ENCODE results near the gene FAM204A. TPM values are rescaled to one million over a fixed set of nuclear protein-coding genes. Genes with fewer than 3 reads are reported as not detected.

Gene FAM204A
- polyA plus RNA-seq, 3 donors: 24.6 to 191 (median 139) TPM

- H3K4me3 ChIP-seq (replicated peaks in 1 of 3; ENCODE audit: low read depth in 2 of 3, low read length in 3 of 3): no peak overlapping the region
- peaks cover 82 to 95% of the 10 kb centered on the region in 2 donors for H3K36me3 ChIP-seq (replicated peaks in 1 of 2; ENCODE audit: control insufficient read depth in 1 of 2, insufficient read depth in 2 of 2, low read length in 2 of 2)
- Mint-ChIP-seq H3K36me3 (peaks cover 77 to 82% of the 10 kb centered on the region in 2 donors), H3K27ac (no peak overlapping the region), H3K27me3 (ENCODE audit: low read depth in 3 of 3) (peaks cover 0 to 2% (median 0%) of the 10 kb centered on the region in 3 donors), H3K4me1 (peaks cover 3% of the 10 kb centered on the region), H3K4me3 (no peak overlapping the region), H3K9me3 (no peaks in the 10 kb centered on the region)
- no peak overlapping the region for H2AFZ ChIP-seq (ENCODE audit: insufficient read depth, low read depth, low read length, poor library complexity, severe bottlenecking)
- peaks cover 58% of the 10 kb centered on the region for H4K20me1 ChIP-seq (ENCODE audit: insufficient read depth, low read length)
- no peaks in the 10 kb centered on the region for H3K9me3 ChIP-seq (replicated peaks in 1 of 2; ENCODE audit: control insufficient read depth in 1 of 2, insufficient read depth in 1 of 2, low read length in 2 of 2)
- H3K4me1 ChIP-seq (ENCODE audit: control insufficient read depth in 1 of 2, insufficient read depth in 2 of 2, low read length in 2 of 2): no peaks in the 10 kb centered on the region
- no peak overlapping the region for H3K4me2 ChIP-seq (replicated peaks; ENCODE audit: extremely low read depth, low read length, poor library complexity, severe bottlenecking)
- 86% methylated on average over 1 of the region's 1 CpG for WGBS (ENCODE audit: insufficient coverage)
- H3K79me2 ChIP-seq (ENCODE audit: insufficient read depth, low read length): peaks cover 18% of the 10 kb centered on the region
- DNase-seq: no peak
- intact Hi-C loops (cut with micrococcal nuclease): no loop called here
- H3K27me3 ChIP-seq (ENCODE audit: control insufficient read depth in 2 of 2, insufficient read depth in 2 of 2, low read length in 2 of 2): no peaks in the 10 kb centered on the region
- no peak for TF ChIP-seq CTCF (IDR thresholded peaks at IDR 0.05)
- H3K9ac ChIP-seq (ENCODE audit: insufficient read depth, low read length, poor library complexity, severe bottlenecking): no peak overlapping the region
- H3K27ac ChIP-seq (ENCODE audit: low read depth in 1 of 2, low read length in 2 of 2): no peak overlapping the region
Measured at GRCh38 chr10:118332236-118332635, 9.9 kb downstream of the FAM204A start.

GRCh38 chr10:118330295-118331076 lies 11.6 kb downstream of the FAM204A start:
- Histone ChIP-seq H3K4me3 (replicated peaks in 1 of 3; ENCODE audit: low read depth in 2 of 3, low read length in 3 of 3) (no peak overlapping the region), H3K4me1 (ENCODE audit: control insufficient read depth in 1 of 2, insufficient read depth in 2 of 2, low read length in 2 of 2) (no peaks in the 10 kb centered on the region), H3K79me2 (ENCODE audit: insufficient read depth, low read length) (peaks cover 12% of the 10 kb centered on the region), H3K9me3 (replicated peaks in 1 of 2; ENCODE audit: control insufficient read depth in 1 of 2, insufficient read depth in 1 of 2, low read length in 2 of 2) (no peaks in the 10 kb centered on the region), H2AFZ (ENCODE audit: insufficient read depth, low read depth, low read length, poor library complexity, severe bottlenecking) (no peak overlapping the region), H3K36me3 (replicated peaks in 1 of 2; ENCODE audit: control insufficient read depth in 1 of 2, insufficient read depth in 2 of 2, low read length in 2 of 2) (peaks cover 87 to 99% of the 10 kb centered on the region in 2 donors), H4K20me1 (ENCODE audit: insufficient read depth, low read length) (peaks cover 53% of the 10 kb centered on the region), H3K27ac (ENCODE audit: low read depth in 1 of 2, low read length in 2 of 2) (no peak overlapping the region), H3K27me3 (ENCODE audit: control insufficient read depth in 2 of 2, insufficient read depth in 2 of 2, low read length in 2 of 2) (no peaks in the 10 kb centered on the region), H3K4me2 (replicated peaks; ENCODE audit: extremely low read depth, low read length, poor library complexity, severe bottlenecking) (no peak overlapping the region), H3K9ac (ENCODE audit: insufficient read depth, low read length, poor library complexity, severe bottlenecking) (no peak overlapping the region)
- peaks cover 3% of the 10 kb centered on the region for H3K4me1 Mint-ChIP-seq
- no peak overlapping the region for H3K27ac Mint-ChIP-seq
- peaks cover 0 to 2% (median 0%) of the 10 kb centered on the region in 3 donors for H3K27me3 Mint-ChIP-seq (ENCODE audit: low read depth in 3 of 3)
- H3K36me3 Mint-ChIP-seq: peaks cover 82 to 88% of the 10 kb centered on the region in 2 donors
- WGBS (ENCODE audit: insufficient coverage): 100% methylated on average over 1 of the region's 2 CpGs
- no peak overlapping the region for H3K4me3 Mint-ChIP-seq
- TF ChIP-seq CTCF (IDR thresholded peaks at IDR 0.05): no peak
- DNase-seq: no peak
- intact Hi-C loops (cut with micrococcal nuclease): no loop called here
- no peaks in the 10 kb centered on the region for H3K9me3 Mint-ChIP-seq

All from CD14-positive monocyte (primary cell).